Central memory CD4-positive, alpha-beta T cell (primary cell): ENCODE data around the gene WDFY3.
"Not testable (repeated sequence)": the region's sequence is repeated elsewhere in the genome, so short reads cannot be mapped to it uniquely, and the experiment has no call there.

Experiments used
- DNase-seq: peaks from one replicate; pipeline ENCODE4 v3.0.0; 2022

Gene WDFY3

GRCh38 chr4:84699001-84699671 is 267.4 kb downstream of the WDFY3 start:
- DNase-seq: no peak

- DNase-seq: no peak
These were observed 268.8 kb downstream of the WDFY3 start for GRCh38 chr4:84697615-84698201.

GRCh38 chr4:84697159-84697558 is 269.3 kb downstream of the WDFY3 start:
- DNase-seq: no peak

- no peak for DNase-seq
These were observed 274.7 kb downstream of the WDFY3 start for GRCh38 chr4:84691800-84692199.

GRCh38 chr4:84691170-84691691 is 275.3 kb downstream of the WDFY3 start:
- DNase-seq: no peak

GRCh38 chr4:84690481-84690880 is 276.0 kb downstream of the WDFY3 start:
- no peak for DNase-seq

- no peak for DNase-seq
These were observed 277.3 kb downstream of the WDFY3 start for GRCh38 chr4:84689197-84689596.

- DNase-seq: no peak
These were observed 277.9 kb downstream of the WDFY3 start for GRCh38 chr4:84688605-84689004.

- no peak for DNase-seq
These were observed 281.4 kb downstream of the WDFY3 start for GRCh38 chr4:84685105-84685504.

- no peak for DNase-seq
These were observed 282.1 kb downstream of the WDFY3 start for GRCh38 chr4:84684361-84684760.

GRCh38 chr4:84683064-84683850 is 283.2 kb downstream of the WDFY3 start:
- no peak for DNase-seq

- not testable (repeated sequence) for DNase-seq
These were observed 283.8 kb downstream of the WDFY3 start for GRCh38 chr4:84682661-84683060.

- no peak for DNase-seq
These were observed 284.8 kb downstream of the WDFY3 start for GRCh38 chr4:84681486-84682274.

- DNase-seq: no peak
These were observed 285.5 kb downstream of the WDFY3 start for GRCh38 chr4:84680956-84681355.

GRCh38 chr4:84678976-84679744 is 287.3 kb downstream of the WDFY3 start:
- DNase-seq: no peak

- no peak for DNase-seq
These were observed 288.5 kb downstream of the WDFY3 start for GRCh38 chr4:84677995-84678394.

- DNase-seq: no peak
These were observed 289.4 kb downstream of the WDFY3 start for GRCh38 chr4:84677093-84677492.

GRCh38 chr4:84673475-84674240 is 292.8 kb downstream of the WDFY3 start:
- DNase-seq: no peak

- DNase-seq: no peak
These were observed 294.3 kb downstream of the WDFY3 start for GRCh38 chr4:84672177-84672576.

- no peak for DNase-seq
These were observed 297.3 kb downstream of the WDFY3 start for GRCh38 chr4:84669201-84669600.

- DNase-seq: no peak
These were observed 300.1 kb downstream of the WDFY3 start for GRCh38 chr4:84666439-84666838.
